K562 (cell line): ENCODE measurements around the gene KPTN. TPM values are rescaled to one million over a fixed set of nuclear protein-coding genes. Genes with fewer than 3 reads are reported as not detected.
A peak's percentile ranks its signal among the peaks of the same experiment; 100 is the strongest.

Experiments
- CSDE1 ChIP-seq, 2 experiments: fragments of 450-650 bp; IDR thresholded peaks; 2 replicates each; pipeline ENCODE4 v1.6.1; 2016; ENCODE audit warnings: mild to moderate bottlenecking in 1 of 2
- FOXP4 ChIP-seq: sonication (generic); formaldehyde crosslinking; IDR thresholded peaks from 2 replicates; pipeline ENCODE4 v1.8.0; 2022; ENCODE audit warnings: mild to moderate bottlenecking, missing genetic modification reagents, borderline replicate concordance
- GTF2E2 ChIP-seq: fragments of 200-800 bp; sonication (Bioruptor generic); IDR thresholded peaks from 2 replicates; pipeline ENCODE4 v1.6.1; 2016; ENCODE audit warnings: missing genetic modification characterization, missing compliant biosample characterization
- KAT7 ChIP-seq: sonication (generic); formaldehyde crosslinking; IDR thresholded peaks from 2 replicates; pipeline ENCODE4 v1.8.0; 2022; ENCODE audit warnings: missing genetic modification reagents, mild to moderate bottlenecking, borderline replicate concordance
- MAX ChIP-seq: sonication (generic); formaldehyde crosslinking; IDR thresholded peaks from 2 replicates; pipeline ENCODE4 v1.9.0; 2022; ENCODE audit warnings: mild to moderate bottlenecking, missing genetic modification reagents
- NELFE ChIP-seq: IDR thresholded peaks from 2 replicates; pipeline ENCODE4 v1.6.1; 2011; ENCODE audit warnings: mild to moderate bottlenecking; ENCODE audit not compliant: insufficient read depth, insufficient read length
- NFE2L1 ChIP-seq: fragments of 450-650 bp; IDR thresholded peaks from 2 replicates; pipeline ENCODE4 v1.6.1; 2016; ENCODE audit warnings: missing genetic modification characterization, low read depth, mild to moderate bottlenecking, missing compliant biosample characterization, moderate library complexity, borderline replicate concordance
- PHF21A ChIP-seq: fragments of 450-650 bp; IDR thresholded peaks from 2 replicates; pipeline ENCODE4 v1.6.1; 2017; ENCODE audit warnings: low read depth, borderline replicate concordance
- RFX5 ChIP-seq: IDR thresholded peaks from 2 replicates; pipeline ENCODE4 v1.6.1; 2011; ENCODE audit warnings: low read depth, mild to moderate bottlenecking, improper control_type of control experiment, low read length
- RNF219 ChIP-seq: fragments of 250-450 bp; sonication (Bioruptor Pico); IDR thresholded peaks from 2 replicates; pipeline ENCODE4 v1.5.0; 2022; ENCODE audit warnings: mild to moderate bottlenecking
- XRCC5 ChIP-seq: fragments of 200-400 bp; formaldehyde crosslinking; IDR thresholded peaks from 2 replicates; pipeline ENCODE4 v1.6.1; 2017; ENCODE audit warnings: low read depth, mild to moderate bottlenecking, low read length
- ZBTB33 ChIP-seq: sonication (generic); formaldehyde crosslinking; IDR thresholded peaks from 2 replicates; pipeline ENCODE4 v1.8.1; 2023; ENCODE audit warnings: mild to moderate bottlenecking, missing genetic modification reagents
- ZKSCAN1 ChIP-seq: fragments of 150-350 bp; IDR thresholded peaks from 2 replicates; pipeline ENCODE4 v1.6.1; 2016; ENCODE audit warnings: low read depth, low read length
- ZNF316 ChIP-seq: fragments of 450-650 bp; IDR thresholded peaks from 2 replicates; pipeline ENCODE4 v1.6.1; 2016
- ZNF551 ChIP-seq: fragments of 250-450 bp; sonication (Bioruptor Pico); IDR thresholded peaks from 2 replicates; pipeline ENCODE4 v1.5.0; 2021; ENCODE audit warnings: mild to moderate bottlenecking, moderate library complexity
- ZNF644 ChIP-seq: fragments of 200-800 bp; sonication (Bioruptor generic); IDR thresholded peaks from 2 replicates; pipeline ENCODE4 v1.6.1; 2016; ENCODE audit warnings: low read depth, missing genetic modification characterization, missing compliant biosample characterization
- polyA plus RNA-seq, 8 experiments: library from polyadenylated mRNA; depleted of rRNA in 4 of 8; stranded (reverse) in 5 of 8; unstranded in 3 of 8; fragments of >200 nt; fragmentation: Nextera tagmentation in 2 of 8; fragmentation: Illumina TruSeq in 1 of 8; extraction: Ambion mirVana in 2 of 8; extraction: Trizol in 1 of 8; gene quantifications; 2 replicates each; pipeline versions ENCODE4 v1.2.1 to v1.2.3, GENCODE V29; 2011 to 2014; ENCODE audit warnings: inconsistent platforms in 1 of 8, missing spikeins in 1 of 8
- total RNA-seq, 7 experiments: library from RNA; depleted of rRNA in 6 of 7; stranded (reverse); fragments of >200 nt in 6 of 7; fragmentation: Illumina TruSeq in 2 of 7; extraction: Trizol in 2 of 7; gene quantifications; 2 replicates each; pipeline versions ENCODE4 v1.2.1 to v1.2.3, GENCODE V29; 2011 to 2021; ENCODE audit warnings: low replicate concordance in 1 of 7

Gene KPTN
- total and polyA plus RNA-seq, 9 of the 15 experiments (the other 6 are each of a cell fraction or from before 2014, with no cell fraction given) = 0.56 to 18.2 (median 8.5) TPM

- no peak for TF ChIP-seq ZNF644 (tag)
- TF ChIP-seq FOXP4 (CRISPR knock-in tag) = 0 out of 2 replicates have a peak, but pooled peaks have one; percentile 36
- no peak for TF ChIP-seq ZNF316
- peak; percentile 83 for TF ChIP-seq ZBTB33 (CRISPR knock-in tag)
- no peak for TF ChIP-seq KAT7 (CRISPR knock-in tag)
- no peak for TF ChIP-seq PHF21A
- no peak for TF ChIP-seq ZNF551
- no peak for TF ChIP-seq NELFE
- no peak for TF ChIP-seq GTF2E2 (tag)
- TF ChIP-seq RFX5 = no peak
- no peak for TF ChIP-seq NFE2L1 (tag)
- TF ChIP-seq RNF219 (CRISPR knock-in tag) = no peak
- no peak; the same call in 1 of the 2 replicates for TF ChIP-seq XRCC5
- TF ChIP-seq CSDE1 (IDR thresholded peaks at IDR 0.05) = no peak
- no peak; the same call in 1 of the 2 replicates for TF ChIP-seq ZKSCAN1
- peak; percentile 92 for TF ChIP-seq MAX (CRISPR knock-in tag)
Observed at GRCh38 chr19:47514869-47515588, 31.0 kb upstream of the KPTN start, which contains the start of gene NAPA (continued).
